ENCODE measurements around the gene SNX24.

SNX24 gene

DNA sequence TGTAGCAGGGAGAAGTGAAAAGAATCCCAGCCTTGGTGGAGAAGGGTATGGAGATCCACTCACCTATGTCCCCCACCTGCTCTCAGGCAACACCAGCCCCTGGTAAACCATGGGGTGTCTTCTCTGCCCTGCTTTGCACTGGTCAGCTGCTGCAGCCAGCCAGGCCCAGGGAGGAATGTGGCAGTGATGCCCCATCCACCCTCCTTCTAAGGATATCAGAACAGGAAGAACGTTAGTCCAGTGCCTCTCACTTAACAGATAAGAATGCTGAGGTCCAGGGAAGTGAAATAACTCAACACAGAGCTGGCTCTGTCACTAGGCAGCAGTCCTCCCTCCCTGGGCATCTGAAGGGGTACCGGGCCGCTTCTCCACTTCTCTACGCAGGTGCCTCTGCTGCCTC lies 200.8 kb downstream of the SNX24 start:
- TF ChIP-seq, protein P1, sequence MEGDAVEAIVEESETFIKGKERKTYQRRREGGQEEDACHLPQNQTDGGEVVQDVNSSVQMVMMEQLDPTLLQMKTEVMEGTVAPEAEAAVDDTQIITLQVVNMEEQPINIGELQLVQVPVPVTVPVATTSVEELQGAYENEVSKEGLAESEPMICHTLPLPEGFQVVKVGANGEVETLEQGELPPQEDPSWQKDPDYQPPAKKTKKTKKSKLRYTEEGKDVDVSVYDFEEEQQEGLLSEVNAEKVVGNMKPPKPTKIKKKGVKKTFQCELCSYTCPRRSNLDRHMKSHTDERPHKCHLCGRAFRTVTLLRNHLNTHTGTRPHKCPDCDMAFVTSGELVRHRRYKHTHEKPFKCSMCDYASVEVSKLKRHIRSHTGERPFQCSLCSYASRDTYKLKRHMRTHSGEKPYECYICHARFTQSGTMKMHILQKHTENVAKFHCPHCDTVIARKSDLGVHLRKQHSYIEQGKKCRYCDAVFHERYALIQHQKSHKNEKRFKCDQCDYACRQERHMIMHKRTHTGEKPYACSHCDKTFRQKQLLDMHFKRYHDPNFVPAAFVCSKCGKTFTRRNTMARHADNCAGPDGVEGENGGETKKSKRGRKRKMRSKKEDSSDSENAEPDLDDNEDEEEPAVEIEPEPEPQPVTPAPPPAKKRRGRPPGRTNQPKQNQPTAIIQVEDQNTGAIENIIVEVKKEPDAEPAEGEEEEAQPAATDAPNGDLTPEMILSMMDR (IDR thresholded peaks at IDR 0.05), result no peak
- H3K27me3 Mint-ChIP-seq (ENCODE audit: low read depth, poor library complexity), result peaks cover 43% of the 10 kb centered on the region
- no peak for DNase-seq
- peaks cover 5% of the 10 kb centered on the region for H3K4me1 Mint-ChIP-seq
- H3K36me3 Mint-ChIP-seq (ENCODE audit: low read depth), result no peaks in the 10 kb centered on the region
- peaks cover 5% of the 10 kb centered on the region for H3K9me3 Mint-ChIP-seq
- H3K4me3 Mint-ChIP-seq, result no peak overlapping the region
- no peak overlapping the region for H3K27ac Mint-ChIP-seq

DNA sequence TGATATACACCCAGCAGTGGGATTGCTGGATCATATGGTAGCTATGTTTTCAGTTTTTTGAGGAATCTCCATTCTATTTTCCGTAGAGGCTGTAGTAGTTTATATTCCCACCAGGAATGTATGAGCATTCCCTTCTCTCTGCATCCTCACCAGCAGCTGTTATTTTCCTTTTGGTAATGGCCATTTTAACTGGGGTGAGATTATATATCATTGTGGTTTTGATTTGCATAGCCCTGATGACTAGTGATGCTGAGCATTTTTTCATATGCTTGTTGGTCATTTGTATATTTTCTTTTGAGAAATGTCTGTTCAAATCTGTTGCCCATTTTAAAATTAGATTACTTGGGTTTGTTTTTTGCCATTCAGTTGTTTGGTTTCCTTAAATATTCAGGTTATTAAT lies 202.3 kb downstream of the SNX24 start:
- Mint-ChIP-seq H3K4me3 (no peak overlapping the region), H3K27me3 (ENCODE audit: low read depth, poor library complexity) (peaks cover 45% of the 10 kb centered on the region), H3K4me1 (peaks cover 5% of the 10 kb centered on the region), H3K9me3 (peaks cover 11% of the 10 kb centered on the region), H3K36me3 (ENCODE audit: low read depth) (no peaks in the 10 kb centered on the region), H3K27ac (no peak overlapping the region)
- TF ChIP-seq, protein P1 (IDR thresholded peaks at IDR 0.05), result no peak
- no peak for DNase-seq

DNA sequence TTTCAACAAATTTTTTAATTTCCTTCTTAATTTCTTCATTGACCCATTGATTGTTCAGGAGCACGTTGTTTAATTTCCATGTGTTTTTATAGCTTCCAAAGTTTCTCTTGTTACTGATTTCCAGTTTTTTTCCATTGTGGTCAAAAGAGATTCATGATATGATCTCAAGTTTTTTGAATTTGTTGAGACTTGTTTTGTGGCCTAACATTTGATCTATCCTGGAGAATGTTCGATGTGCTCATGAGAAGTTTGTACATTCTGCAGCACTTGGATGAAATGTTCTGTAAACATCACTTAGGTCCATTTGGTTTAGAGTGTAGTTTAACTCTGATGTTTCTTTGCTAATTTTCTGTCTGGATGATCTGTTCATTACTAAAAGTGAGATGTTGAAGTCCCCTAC lies 205.8 kb downstream of the SNX24 start:
- H3K4me3 Mint-ChIP-seq, result no peak overlapping the region
- H3K36me3 Mint-ChIP-seq (ENCODE audit: low read depth), result no peaks in the 10 kb centered on the region
- H3K27me3 Mint-ChIP-seq (ENCODE audit: low read depth, poor library complexity), result peaks cover 37% of the 10 kb centered on the region
- H3K9me3 Mint-ChIP-seq, result peaks cover 17% of the 10 kb centered on the region
- no peak for DNase-seq
- H3K4me1 Mint-ChIP-seq, result no peaks in the 10 kb centered on the region
- TF ChIP-seq, protein P1 (IDR thresholded peaks at IDR 0.05), result no peak
- no peak overlapping the region for H3K27ac Mint-ChIP-seq

All from nephron progenitor cell (in vitro differentiated cells).